GM18867 (cell line): Measurements from ENCODE around the gene RB1.
"Not testable (repeated sequence)": the region's sequence is repeated elsewhere in the genome, so short reads cannot be mapped to it uniquely, and the experiment has no call there.

Source experiments
- ATAC-seq: cut with Tn5 transposase; IDR thresholded peaks from one replicate; pipeline ENCODE4 v1.9.1; 2021; ENCODE audit warnings: mild to moderate bottlenecking, moderate library complexity; ENCODE audit not compliant: unreplicated experiment

RB1 gene

GRCh38 chr13:48448285-48448958 lies 144.9 kb downstream of the RB1 start:
- ATAC-seq: no peak

- ATAC-seq: no peak
These were observed 145.5 kb downstream of the RB1 start for GRCh38 chr13:48448959-48449614.

GRCh38 chr13:48449656-48450055 lies 146.1 kb downstream of the RB1 start:
- no peak for ATAC-seq

GRCh38 chr13:48451196-48451595 lies 147.6 kb downstream of the RB1 start:
- ATAC-seq: not testable (repeated sequence)

GRCh38 chr13:48456546-48456945 lies 153.0 kb downstream of the RB1 start:
- no peak for ATAC-seq

GRCh38 chr13:48457578-48458242 lies 154.2 kb downstream of the RB1 start:
- no peak for ATAC-seq

- no peak for ATAC-seq
These were observed 171.7 kb downstream of the RB1 start for GRCh38 chr13:48475230-48475629.

GRCh38 chr13:48476215-48476614 lies 172.7 kb downstream of the RB1 start:
- ATAC-seq: no peak

- no peak for ATAC-seq
These were observed 173.1 kb downstream of the RB1 start for GRCh38 chr13:48476686-48477085.

GRCh38 chr13:48477191-48477855 lies 173.8 kb downstream of the RB1 start:
- peak; percentile 56 for ATAC-seq

GRCh38 chr13:48478391-48478790 lies 174.8 kb downstream of the RB1 start:
- no peak for ATAC-seq

- ATAC-seq: no peak
These were observed 180.0 kb downstream of the RB1 start for GRCh38 chr13:48483575-48483974.

GRCh38 chr13:48485432-48485831 lies 181.9 kb downstream of the RB1 start:
- ATAC-seq: no peak

GRCh38 chr13:48486362-48486761 lies 182.8 kb downstream of the RB1 start:
- ATAC-seq: no peak

- no peak for ATAC-seq
These were observed 183.3 kb downstream of the RB1 start for GRCh38 chr13:48486836-48487235.

- no peak for ATAC-seq
These were observed 184.4 kb downstream of the RB1 start for GRCh38 chr13:48487968-48488367.

GRCh38 chr13:48488995-48489394 lies 185.4 kb downstream of the RB1 start:
- ATAC-seq: peak; percentile 24

GRCh38 chr13:48489666-48490065 lies 186.1 kb downstream of the RB1 start:
- ATAC-seq: no peak

- no peak for ATAC-seq
These were observed 186.7 kb downstream of the RB1 start for GRCh38 chr13:48490241-48490640.

- ATAC-seq: no peak
These were observed 188.0 kb downstream of the RB1 start for GRCh38 chr13:48491423-48492095.

GRCh38 chr13:48492096-48492440 lies 188.5 kb downstream of the RB1 start:
- ATAC-seq: peak; percentile 52
